Measurements from ENCODE around the gene PCDHGA9.

PCDHGA9 gene

DNA sequence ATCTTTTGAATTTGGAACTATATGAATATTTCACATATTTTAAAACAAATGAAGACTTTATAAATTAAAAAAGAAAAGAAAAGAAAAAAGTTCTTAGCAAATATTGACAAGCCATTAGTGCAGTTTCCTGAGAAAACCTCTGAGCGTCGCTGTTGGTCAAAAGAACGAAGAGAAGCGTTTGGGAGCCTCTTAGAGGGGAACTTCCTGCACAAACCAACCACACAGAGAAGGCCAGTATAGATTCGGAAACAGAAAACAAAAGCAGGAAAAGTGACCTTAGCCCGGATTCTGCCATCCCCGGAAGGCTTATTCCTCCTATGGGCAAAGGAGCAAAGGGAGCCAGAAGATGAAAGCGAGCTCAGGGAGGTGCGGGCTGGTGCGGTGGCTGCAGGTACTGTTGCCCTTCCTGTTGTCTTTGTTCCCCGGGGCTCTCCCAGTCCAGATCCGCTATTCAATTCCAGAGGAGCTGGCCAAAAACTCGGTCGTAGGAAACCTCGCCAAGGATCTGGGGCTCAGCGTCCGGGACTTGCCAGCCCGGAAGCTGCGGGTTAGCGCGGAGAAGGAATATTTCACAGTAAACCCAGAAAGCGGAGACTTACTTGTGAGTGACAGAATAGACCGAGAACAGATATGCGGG lies 42.7 kb upstream of the PCDHGA9 start, which contains the start of gene PCDHGB2:
TSS of gene PCDHGB2 (plus strand) at position 205 of the 637 bp plus-strand sequence. CDS start at position 347, 142 bp downstream.
- TF ChIP-seq, protein P1, sequence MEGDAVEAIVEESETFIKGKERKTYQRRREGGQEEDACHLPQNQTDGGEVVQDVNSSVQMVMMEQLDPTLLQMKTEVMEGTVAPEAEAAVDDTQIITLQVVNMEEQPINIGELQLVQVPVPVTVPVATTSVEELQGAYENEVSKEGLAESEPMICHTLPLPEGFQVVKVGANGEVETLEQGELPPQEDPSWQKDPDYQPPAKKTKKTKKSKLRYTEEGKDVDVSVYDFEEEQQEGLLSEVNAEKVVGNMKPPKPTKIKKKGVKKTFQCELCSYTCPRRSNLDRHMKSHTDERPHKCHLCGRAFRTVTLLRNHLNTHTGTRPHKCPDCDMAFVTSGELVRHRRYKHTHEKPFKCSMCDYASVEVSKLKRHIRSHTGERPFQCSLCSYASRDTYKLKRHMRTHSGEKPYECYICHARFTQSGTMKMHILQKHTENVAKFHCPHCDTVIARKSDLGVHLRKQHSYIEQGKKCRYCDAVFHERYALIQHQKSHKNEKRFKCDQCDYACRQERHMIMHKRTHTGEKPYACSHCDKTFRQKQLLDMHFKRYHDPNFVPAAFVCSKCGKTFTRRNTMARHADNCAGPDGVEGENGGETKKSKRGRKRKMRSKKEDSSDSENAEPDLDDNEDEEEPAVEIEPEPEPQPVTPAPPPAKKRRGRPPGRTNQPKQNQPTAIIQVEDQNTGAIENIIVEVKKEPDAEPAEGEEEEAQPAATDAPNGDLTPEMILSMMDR (IDR thresholded peaks at IDR 0.05; ENCODE audit: unreplicated experiment in 3 of 3), result no peak
- Mint-ChIP-seq H3K4me1 (no peaks in the 10 kb centered on the region), H3K27ac (no peak within 1 kb of the TSS), H3K36me3 (ENCODE audit: low read depth) (peaks cover 42% of the 10 kb centered on the region), H3K9me3 (peaks cover 72% of the 10 kb centered on the region), H3K27me3 (ENCODE audit: low read depth) (peaks cover 4% of the 10 kb centered on the region), H3K4me3 (no peak within 1 kb of the TSS)

- H3K27ac Mint-ChIP-seq, result no peak overlapping the region
- peaks cover 44% of the 10 kb centered on the region for H3K36me3 Mint-ChIP-seq (ENCODE audit: low read depth)
- TF ChIP-seq, protein P1 (IDR thresholded peaks at IDR 0.05; ENCODE audit: unreplicated experiment in 3 of 3), result no peak
- H3K4me3 Mint-ChIP-seq, result no peak overlapping the region
- H3K27me3 Mint-ChIP-seq (ENCODE audit: low read depth), result peaks cover 4% of the 10 kb centered on the region
- no peaks in the 10 kb centered on the region for H3K4me1 Mint-ChIP-seq
- H3K9me3 Mint-ChIP-seq, result peaks cover 74% of the 10 kb centered on the region
These were observed 41.9 kb upstream of the PCDHGA9 start for GRCh38 chr5:141360685-141361084.

DNA sequence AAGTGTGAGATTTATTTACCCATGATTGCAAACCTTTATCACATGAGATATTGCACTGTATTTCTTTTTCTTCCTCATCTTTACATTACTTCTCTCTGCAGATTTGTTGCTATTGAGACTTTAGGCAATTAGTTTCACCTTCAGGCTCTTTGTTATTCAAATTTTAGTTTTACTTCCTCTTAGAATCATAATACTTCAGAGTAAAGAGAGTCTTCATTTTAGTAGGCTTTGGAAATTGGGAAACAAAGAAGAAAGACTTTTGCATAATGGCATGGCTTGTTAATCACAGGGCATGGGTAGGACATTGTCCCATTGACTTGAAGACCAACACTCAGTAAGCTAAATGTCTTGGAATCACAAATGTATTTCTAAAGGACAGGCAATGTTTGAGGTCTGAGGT lies 39.9 kb upstream of the PCDHGA9 start:
- Mint-ChIP-seq H3K4me3 (no peak overlapping the region), H3K36me3 (ENCODE audit: low read depth) (peaks cover 36% of the 10 kb centered on the region), H3K27me3 (ENCODE audit: low read depth) (no peaks in the 10 kb centered on the region), H3K27ac (no peak overlapping the region), H3K4me1 (no peaks in the 10 kb centered on the region), H3K9me3 (peaks cover 67% of the 10 kb centered on the region)
- TF ChIP-seq, protein P1 (IDR thresholded peaks at IDR 0.05; ENCODE audit: unreplicated experiment in 3 of 3), result no peak

DNA sequence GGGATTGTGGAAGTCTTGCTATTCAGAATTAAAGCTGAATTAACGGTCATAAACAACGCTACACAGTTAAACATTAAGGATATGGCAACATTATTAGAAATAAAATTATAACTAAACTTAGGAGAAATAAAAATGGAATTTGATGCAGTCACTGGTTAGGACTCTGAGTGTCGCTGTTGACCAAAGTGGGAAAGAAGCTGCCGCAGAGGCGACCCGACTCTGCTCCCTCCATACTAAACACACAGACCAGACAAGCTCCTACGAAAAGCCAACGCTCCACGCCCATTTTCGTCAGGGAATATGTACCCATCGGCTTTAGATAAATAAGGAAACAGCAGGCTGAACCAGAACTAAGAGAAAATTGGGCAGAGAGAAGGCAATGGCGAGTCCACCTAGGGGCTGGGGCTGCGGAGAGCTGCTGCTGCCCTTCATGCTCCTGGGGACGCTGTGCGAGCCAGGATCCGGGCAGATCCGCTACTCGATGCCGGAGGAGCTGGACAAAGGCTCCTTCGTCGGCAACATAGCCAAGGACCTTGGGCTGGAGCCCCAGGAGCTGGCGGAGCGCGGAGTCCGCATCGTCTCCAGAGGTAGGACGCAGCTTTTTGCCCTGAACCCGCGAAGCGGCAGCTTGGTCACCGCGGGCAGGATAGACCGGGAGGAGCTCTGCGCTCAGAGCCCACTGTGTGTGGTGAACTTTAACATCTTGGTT lies 38.5 kb upstream of the PCDHGA9 start, which contains the start of gene PCDHGA5:
TSS of gene PCDHGA5 (plus strand) at position 211 of the 709 bp plus-strand sequence. CDS start at position 380, 169 bp downstream.
- TF ChIP-seq, protein P1 (IDR thresholded peaks at IDR 0.05; ENCODE audit: unreplicated experiment in 3 of 3), result no peak
- no peak within 1 kb of the TSS for H3K4me3 Mint-ChIP-seq
- H3K27me3 Mint-ChIP-seq (ENCODE audit: low read depth), result no peaks in the 10 kb centered on the region
- no peaks in the 10 kb centered on the region for H3K4me1 Mint-ChIP-seq
- peaks cover 67% of the 10 kb centered on the region for H3K9me3 Mint-ChIP-seq
- H3K36me3 Mint-ChIP-seq (ENCODE audit: low read depth), result peaks cover 32% of the 10 kb centered on the region
- no peak within 1 kb of the TSS for H3K27ac Mint-ChIP-seq

GRCh38 chr5:141366016-141366896 lies 36.3 kb upstream of the PCDHGA9 start:
- H3K9me3 Mint-ChIP-seq, result peaks cover 66% of the 10 kb centered on the region
- H3K27me3 Mint-ChIP-seq (ENCODE audit: low read depth), result no peaks in the 10 kb centered on the region
- H3K36me3 Mint-ChIP-seq (ENCODE audit: low read depth), result peaks cover 32% of the 10 kb centered on the region
- no peaks in the 10 kb centered on the region for H3K4me1 Mint-ChIP-seq
- no peak overlapping the region for H3K4me3 Mint-ChIP-seq
- TF ChIP-seq, protein P1 (IDR thresholded peaks at IDR 0.05; ENCODE audit: unreplicated experiment in 3 of 3), result no peak
- H3K27ac Mint-ChIP-seq, result no peak overlapping the region
